ENCODE measurements around the gene GTF3A. TPM values are rescaled to one million over a fixed set of nuclear protein-coding genes. Genes with fewer than 3 reads are reported as not detected.

Gene GTF3A
- total and polyA plus RNA-seq, 9 of the 15 experiments (the other 6 are each of a cell fraction or from before 2014, with no cell fraction given): 47.5 to 303 (median 174) TPM

DNA sequence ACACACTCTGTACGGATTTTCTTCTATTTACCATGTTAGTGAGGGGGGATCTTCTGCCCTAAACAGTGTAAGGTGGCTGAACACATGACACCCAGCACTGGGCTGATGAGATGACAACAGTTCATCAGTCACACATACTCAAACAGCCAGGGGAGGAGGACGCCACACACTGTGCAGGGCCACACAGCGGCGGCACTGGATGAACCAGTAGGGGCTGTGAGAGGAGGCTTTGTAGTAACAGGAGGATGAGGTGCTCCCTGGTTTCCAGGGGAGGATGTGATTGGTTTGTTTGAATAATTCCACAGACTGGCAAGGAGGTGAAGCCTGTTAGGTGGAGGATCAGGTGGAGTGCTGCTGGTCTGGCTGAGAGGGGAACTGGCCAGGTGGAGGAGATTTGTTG is 16.3 kb upstream of the GTF3A start (continued):
- TF ChIP-seq, protein P1, sequence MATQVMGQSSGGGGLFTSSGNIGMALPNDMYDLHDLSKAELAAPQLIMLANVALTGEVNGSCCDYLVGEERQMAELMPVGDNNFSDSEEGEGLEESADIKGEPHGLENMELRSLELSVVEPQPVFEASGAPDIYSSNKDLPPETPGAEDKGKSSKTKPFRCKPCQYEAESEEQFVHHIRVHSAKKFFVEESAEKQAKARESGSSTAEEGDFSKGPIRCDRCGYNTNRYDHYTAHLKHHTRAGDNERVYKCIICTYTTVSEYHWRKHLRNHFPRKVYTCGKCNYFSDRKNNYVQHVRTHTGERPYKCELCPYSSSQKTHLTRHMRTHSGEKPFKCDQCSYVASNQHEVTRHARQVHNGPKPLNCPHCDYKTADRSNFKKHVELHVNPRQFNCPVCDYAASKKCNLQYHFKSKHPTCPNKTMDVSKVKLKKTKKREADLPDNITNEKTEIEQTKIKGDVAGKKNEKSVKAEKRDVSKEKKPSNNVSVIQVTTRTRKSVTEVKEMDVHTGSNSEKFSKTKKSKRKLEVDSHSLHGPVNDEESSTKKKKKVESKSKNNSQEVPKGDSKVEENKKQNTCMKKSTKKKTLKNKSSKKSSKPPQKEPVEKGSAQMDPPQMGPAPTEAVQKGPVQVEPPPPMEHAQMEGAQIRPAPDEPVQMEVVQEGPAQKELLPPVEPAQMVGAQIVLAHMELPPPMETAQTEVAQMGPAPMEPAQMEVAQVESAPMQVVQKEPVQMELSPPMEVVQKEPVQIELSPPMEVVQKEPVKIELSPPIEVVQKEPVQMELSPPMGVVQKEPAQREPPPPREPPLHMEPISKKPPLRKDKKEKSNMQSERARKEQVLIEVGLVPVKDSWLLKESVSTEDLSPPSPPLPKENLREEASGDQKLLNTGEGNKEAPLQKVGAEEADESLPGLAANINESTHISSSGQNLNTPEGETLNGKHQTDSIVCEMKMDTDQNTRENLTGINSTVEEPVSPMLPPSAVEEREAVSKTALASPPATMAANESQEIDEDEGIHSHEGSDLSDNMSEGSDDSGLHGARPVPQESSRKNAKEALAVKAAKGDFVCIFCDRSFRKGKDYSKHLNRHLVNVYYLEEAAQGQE (IDR thresholded peaks at IDR 0.05; ENCODE audit: borderline replicate concordance): no peak
- TF ChIP-seq, protein P1 (CRISPR knock-in tag; IDR thresholded peaks at IDR 0.05; ENCODE audit: low read depth): no peak
- TF ChIP-seq, protein P2, sequence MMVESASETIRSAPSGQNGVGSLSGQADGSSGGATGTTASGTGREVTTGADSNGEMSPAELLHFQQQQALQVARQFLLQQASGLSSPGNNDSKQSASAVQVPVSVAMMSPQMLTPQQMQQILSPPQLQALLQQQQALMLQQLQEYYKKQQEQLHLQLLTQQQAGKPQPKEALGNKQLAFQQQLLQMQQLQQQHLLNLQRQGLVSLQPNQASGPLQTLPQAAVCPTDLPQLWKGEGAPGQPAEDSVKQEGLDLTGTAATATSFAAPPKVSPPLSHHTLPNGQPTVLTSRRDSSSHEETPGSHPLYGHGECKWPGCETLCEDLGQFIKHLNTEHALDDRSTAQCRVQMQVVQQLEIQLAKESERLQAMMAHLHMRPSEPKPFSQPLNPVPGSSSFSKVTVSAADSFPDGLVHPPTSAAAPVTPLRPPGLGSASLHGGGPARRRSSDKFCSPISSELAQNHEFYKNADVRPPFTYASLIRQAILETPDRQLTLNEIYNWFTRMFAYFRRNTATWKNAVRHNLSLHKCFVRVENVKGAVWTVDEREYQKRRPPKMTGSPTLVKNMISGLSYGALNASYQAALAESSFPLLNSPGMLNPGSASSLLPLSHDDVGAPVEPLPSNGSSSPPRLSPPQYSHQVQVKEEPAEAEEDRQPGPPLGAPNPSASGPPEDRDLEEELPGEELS (CRISPR knock-in tag; IDR thresholded peaks at IDR 0.05; ENCODE audit: borderline replicate concordance): no peak
- TF ChIP-seq NRF1 (conservative IDR thresholded peaks at IDR 0.05 in 1 of 2, IDR thresholded peaks at IDR 0.05 in 1 of 2) (no peak), BMI1 (IDR thresholded peaks at IDR 0.05; ENCODE audit: low read length) (no peak)

All from K562 (cell line).